Islet precursor cell (in vitro differentiated cells): ENCODE results near the gene SLC25A20.
"Not testable (repeated sequence)": the region's sequence is repeated elsewhere in the genome, so short reads cannot be mapped to it uniquely, and the experiment has no call there.

Source experiments
- DNase-seq: peaks from one replicate; pipeline ENCODE4 v3.0.0-alpha.2; 2018

The SLC25A20 gene

DNA sequence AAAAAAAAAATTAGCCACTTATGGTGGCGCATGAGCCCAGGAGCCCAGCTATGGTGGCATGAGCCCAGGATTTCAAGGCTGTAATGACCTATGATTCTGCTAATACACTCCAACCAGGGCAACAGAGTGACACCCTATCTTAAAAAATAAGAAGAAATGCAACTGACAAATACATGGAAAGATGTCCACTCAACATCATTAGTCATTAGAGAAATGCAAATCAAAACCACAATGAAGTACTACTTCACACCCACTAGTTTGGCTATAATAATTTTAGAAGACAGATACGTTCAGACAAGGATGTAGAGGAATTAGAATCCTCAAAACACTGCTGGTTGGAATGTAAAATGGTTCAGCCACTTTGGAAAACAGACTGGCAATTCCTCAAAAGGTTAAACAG lies 61.5 kb downstream of the SLC25A20 start:
- DNase-seq, result no peak

DNA sequence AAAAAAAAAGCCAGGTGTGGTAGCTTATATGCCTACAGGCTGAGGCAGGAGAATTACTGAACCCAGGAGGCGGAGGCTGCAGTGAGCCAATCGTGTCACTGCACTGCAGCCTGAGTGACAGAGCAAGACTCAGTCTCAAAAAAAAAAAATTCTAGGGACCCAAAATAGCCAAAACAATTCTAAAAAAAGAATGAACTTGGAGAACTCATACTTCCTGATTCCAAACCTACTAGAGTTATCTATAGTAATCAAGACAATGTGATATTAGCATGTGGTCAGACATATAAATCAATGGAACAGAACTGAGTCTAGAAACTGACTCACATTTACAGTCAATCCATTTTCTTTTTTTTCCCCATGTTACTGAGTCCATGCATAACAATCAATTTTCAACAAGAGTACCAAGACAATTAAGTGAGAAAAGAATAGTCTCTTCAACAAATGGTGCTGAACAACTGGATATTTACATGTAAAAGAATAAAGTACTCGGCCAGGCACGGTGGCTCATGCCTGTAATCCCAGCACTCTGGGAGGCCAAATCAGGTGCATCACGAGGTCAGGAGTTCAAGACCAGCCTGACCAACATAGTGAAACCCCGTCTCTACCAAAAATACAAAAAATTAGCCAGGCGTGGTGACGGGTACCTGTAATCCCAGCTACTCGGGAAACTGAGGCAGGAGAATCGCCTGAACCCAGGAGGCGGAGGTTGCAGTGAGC lies 62.9 kb downstream of the SLC25A20 start:
- no peak for DNase-seq

DNA sequence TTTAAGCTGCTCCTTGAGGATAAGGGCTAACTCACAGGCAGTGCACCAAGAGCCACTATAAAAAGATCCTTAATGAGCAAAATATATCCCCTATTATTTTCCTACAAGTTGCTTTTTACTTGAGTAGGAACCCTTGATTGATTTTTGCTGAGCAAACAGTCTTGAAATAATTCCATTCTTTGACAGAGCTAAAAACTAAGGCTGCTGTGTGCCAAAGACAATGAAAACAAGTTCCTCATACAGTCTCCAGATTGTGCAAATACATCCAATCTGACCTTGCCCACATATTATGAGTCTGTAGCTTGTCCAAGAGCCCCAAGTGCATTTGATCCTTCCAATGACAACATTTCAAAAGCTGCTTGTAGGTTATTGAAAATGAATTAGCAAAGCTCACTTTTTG lies 66.0 kb downstream of the SLC25A20 start:
- no peak for DNase-seq

DNA sequence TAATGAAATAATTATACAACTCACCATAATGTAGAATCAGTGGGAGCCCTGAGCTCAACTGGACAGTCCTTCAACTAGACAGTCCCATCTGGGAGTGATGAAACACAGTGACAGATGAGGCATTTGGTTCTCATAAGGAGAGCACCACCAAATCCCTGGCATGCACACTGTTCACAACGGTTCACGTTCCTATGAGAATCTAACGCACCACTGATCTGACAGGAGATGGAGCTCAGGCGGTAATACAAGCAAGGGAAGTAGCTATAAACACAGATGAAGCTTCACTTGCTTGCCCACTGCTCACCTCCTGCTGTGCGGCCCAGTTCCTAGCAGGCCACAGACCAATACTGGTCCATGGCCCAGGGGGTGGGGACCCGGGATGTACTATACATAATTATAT lies 68.0 kb downstream of the SLC25A20 start:
- peak; percentile 14 for DNase-seq

DNA sequence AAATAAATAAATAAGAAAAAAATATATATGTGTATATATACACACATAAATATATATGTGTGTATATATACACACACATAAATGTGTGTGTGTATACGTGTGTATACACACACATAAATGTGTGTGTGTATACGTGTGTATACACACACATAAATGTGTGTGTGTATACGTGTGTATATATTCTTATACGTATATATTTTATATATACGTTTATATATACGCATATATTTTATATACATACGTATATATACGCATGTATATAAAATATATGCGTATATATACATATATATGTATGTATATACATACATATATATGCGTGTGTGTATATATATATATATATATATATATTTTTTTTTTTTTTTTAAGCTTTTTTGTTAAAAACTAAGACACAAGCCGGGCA lies 69.2 kb downstream of the SLC25A20 start:
- not testable (repeated sequence) for DNase-seq

DNA sequence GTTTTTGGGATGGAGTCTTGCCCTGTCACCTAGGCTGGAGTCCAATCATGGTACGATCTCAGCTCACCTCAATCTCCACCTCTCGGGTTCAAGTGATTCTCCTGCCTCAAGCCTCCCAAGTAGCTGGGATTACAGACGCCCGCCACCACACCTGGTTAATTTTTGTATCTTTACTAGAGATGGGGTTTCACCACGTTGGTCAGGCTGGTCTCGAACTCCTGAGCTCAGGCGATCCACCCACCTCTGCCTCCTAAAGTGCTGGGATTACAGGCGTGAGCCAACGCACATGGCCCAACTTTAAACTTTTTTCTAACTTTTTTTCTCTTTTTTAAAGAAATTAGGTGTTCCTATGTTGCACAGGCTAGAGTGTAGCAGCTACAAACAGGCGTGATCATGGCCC lies 70.8 kb downstream of the SLC25A20 start:
- DNase-seq, result not testable (repeated sequence)

DNA sequence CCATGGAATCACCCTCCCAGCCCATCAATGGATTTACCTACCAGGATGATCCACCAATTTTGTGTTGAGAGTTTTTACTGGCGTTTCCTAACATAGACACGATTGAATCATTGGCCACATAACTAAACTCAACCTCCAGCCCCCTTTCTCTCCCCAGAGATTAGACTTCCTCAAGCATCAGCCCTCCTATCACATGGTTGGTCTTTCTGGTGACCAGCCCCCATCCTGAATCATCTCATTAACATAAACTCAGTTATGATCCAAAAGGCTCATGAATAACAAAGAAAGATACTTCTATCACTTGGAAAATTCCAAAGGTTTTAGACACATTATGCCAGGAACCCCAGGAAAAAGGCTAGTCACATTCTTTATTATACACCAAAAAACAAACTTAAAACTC lies 72.2 kb downstream of the SLC25A20 start:
- no peak for DNase-seq

DNA sequence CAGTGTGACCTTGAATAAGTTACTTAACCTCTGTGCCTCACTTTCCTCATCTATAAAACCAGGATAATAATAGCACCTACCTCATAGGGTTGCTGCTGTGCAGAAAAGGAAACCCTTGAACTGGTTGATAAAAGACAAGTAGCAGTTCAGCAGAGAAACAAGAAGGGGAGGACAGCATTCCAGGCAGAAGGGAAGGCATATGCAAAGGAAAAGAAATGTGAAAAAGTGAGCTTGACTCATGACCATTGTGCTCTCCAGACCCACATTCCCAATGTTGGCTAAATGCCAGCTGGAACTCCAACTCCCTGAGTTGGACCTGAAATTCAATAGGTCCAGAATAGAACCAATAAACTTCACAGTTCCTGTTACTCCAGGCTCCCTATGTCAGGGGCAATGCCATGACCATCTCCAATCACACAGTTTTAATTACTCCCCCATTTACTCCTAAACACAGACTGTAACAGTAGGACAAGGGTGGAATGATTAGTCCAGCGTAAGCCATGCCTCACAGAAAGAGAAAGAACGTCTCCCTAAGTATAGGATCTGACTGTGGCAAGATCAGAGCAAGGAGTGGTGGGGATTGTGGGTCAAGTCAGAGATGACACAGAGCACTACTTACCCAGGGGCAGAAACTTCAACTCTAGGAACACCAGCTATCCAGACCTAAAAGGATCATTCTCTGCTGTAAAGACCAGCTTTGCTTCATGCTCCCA lies 77.9 kb downstream of the SLC25A20 start:
- DNase-seq, result no peak

DNA sequence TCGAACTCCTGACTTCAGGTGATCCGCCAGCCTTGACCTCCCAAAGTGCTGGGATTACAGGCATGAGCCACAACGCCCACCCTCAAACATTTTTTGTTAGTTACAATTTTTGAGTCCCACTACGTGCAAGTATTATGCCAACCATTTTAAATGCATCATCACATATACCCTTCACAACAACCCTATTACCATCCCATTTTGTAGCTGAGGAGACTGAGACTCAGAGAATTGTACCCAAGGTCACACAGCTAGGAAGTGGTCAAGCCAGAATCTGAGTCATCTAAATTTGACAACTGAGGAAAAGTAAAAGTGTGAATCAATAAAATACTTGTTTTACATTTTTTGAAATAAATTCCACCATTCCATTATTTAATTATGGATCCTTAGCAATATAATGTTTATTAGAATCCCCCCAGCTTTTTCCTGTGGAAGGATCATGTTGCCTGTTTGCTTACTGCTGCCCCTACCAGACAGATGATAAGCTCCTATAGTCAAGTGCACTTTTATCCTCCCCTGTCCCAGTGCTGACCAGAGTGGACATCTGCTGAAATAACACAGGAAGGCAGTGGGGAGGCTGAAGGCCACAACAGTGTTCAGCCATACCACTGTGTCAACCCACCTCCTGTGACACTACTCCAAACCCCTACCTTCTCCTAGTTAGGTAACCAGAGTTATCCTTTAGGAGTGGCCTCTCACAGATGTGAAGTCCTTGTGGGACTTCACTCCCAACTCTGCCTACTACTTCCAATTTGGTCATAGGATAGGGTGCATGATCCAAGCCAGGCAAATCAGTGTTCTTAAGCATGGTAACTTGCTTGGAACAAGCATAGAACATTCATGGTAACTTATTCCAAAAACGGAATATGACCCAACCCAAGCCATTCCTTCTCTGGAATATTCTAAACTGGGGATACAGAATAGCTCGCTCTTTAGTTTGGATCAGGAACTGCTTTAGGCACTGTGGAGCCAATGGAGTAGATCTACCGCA lies 79.2 kb downstream of the SLC25A20 start:
- no peak for DNase-seq

DNA sequence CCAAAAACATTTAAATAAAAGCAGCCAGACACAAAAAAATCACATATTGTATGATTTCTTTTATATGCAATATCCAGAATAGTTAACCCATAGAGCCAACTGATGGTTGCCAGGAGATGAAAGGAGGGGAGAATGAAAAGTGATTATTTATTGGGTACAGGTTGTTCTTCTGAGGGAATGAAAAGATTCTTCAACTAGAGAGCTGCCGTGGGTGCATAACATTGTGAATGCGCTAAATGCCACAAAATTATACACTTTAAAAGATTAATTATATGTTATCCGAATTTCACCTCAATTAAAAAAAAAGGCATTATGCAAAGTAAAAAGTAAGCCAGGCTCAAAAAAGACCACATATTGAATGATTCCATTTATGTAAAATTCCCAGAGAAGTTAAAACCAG lies 87.2 kb downstream of the SLC25A20 start:
- no peak for DNase-seq
